ENCODE measurements around the gene SMOC1. TPM values are rescaled to one million over a fixed set of nuclear protein-coding genes. Genes with fewer than 3 reads are reported as not detected.

SMOC1 gene
- total RNA-seq, 1 experiment from 2014 or later = 0.68 TPM

GRCh38 chr14:69848903-69849391 is 30.3 kb upstream of the SMOC1 start:
- Histone ChIP-seq H3K18ac (ENCODE audit: insufficient read length, low read depth, low read length) (no peak overlapping the region), H3K4me1 (ENCODE audit: insufficient read depth, low read length) (no peaks in the 10 kb centered on the region), H3K9me3 (ENCODE audit: control insufficient read depth, low read depth, low read length) (no peaks in the 10 kb centered on the region), H3K4me2 (ENCODE audit: insufficient read depth, insufficient read length, low read length) (no peak overlapping the region), H3T11ph (ENCODE audit: low read length) (no peak overlapping the region), H3K14ac (ENCODE audit: insufficient read depth, low read length) (no peak overlapping the region), H2AFZ (ENCODE audit: low read length) (no peak overlapping the region), H4K5ac (ENCODE audit: insufficient read length, low read depth, low read length) (no peak overlapping the region), H2BK15ac (ENCODE audit: low read depth, low read length) (no peak overlapping the region), H3K23ac (ENCODE audit: insufficient read length, low read depth, low read length) (no peak overlapping the region), H4K91ac (ENCODE audit: insufficient read length, low read depth, low read length) (no peak overlapping the region), H2BK20ac (ENCODE audit: low read depth, low read length, poor library complexity, severe bottlenecking) (no peak overlapping the region), H3K79me2 (ENCODE audit: insufficient read depth, low read length) (no peaks in the 10 kb centered on the region), H3K9ac (ENCODE audit: extremely low read depth, insufficient read length, low read length) (no peak overlapping the region), H3K56ac (ENCODE audit: insufficient read length, low read depth, low read length) (no peak overlapping the region), H2BK5ac (ENCODE audit: insufficient read length, low read length) (no peak overlapping the region), H2AK5ac (ENCODE audit: insufficient read length, low read length) (no peak overlapping the region), H2BK120ac (ENCODE audit: low read depth, low read length, poor library complexity, severe bottlenecking) (no peak overlapping the region), H3K27ac (ENCODE audit: insufficient read length, low read depth, low read length) (no peak overlapping the region), H3K23me2 (ENCODE audit: insufficient read length, low read depth, low read length, poor library complexity, severe bottlenecking) (no peaks in the 10 kb centered on the region), H4K8ac (replicated peaks; ENCODE audit: insufficient read length, low read depth, low read length) (no peak overlapping the region), H2BK12ac (ENCODE audit: insufficient read length, low read depth, low read length) (no peak overlapping the region), H3K4ac (ENCODE audit: low read depth, low read length) (no peak overlapping the region), H3K27me3 (ENCODE audit: insufficient read depth, low read length) (no peaks in the 10 kb centered on the region), H4K20me1 (ENCODE audit: control insufficient read depth, insufficient read depth, insufficient read length) (no peaks in the 10 kb centered on the region), H3K79me1 (ENCODE audit: insufficient read depth, low read depth, low read length, poor library complexity, severe bottlenecking) (no peaks in the 10 kb centered on the region)
- WGBS (ENCODE audit: extremely low coverage, insufficient read length, low lambda C conversion rate) = no CpG with 5 or more reads among the region's 6 CpGs
- no peaks in the 10 kb centered on the region for H3K9me3 Mint-ChIP-seq
- H3K4me3 Mint-ChIP-seq = no peak overlapping the region
- H3K36me3 Mint-ChIP-seq (ENCODE audit: insufficient read depth in 1 of 3, low read depth in 3 of 3) = no peaks in the 10 kb centered on the region
- H3K4me1 Mint-ChIP-seq = no peaks in the 10 kb centered on the region
- no peak overlapping the region for H3K27ac Mint-ChIP-seq
- peaks cover 3% of the 10 kb centered on the region for H3K27me3 Mint-ChIP-seq (ENCODE audit: low read depth)
- DNase-seq = no peak
- no peak for TF ChIP-seq CTCF (conservative IDR thresholded peaks at IDR 0.05)

Measured in H9 (cell line).